Omental fat pad (tissue), 4 donors: ENCODE measurements around the gene UBE2E2. TPM values are rescaled to one million over a fixed set of nuclear protein-coding genes. Genes with fewer than 3 reads are reported as not detected.

ENCODE experiments used
- ATAC-seq: fragments of 150-250 bp; one replicate; pipeline ENCODE4 v1.9.1; 2016; ENCODE audit warnings: mild to moderate bottlenecking, moderate library complexity; ENCODE audit not compliant: low FRiP score
- DNase-seq: peaks from one replicate; pipeline ENCODE4 v3.0.0-alpha.2; 2019; ENCODE audit warnings: low spot score
- CTCF ChIP-seq, 3 donors: fragments of 450-650 bp; IDR thresholded peaks; one replicate each; pipeline ENCODE4 v1.5.1; 2016 to 2017; ENCODE audit warnings: antibody characterized with exemption in 3 of 3, mild to moderate bottlenecking in 3 of 3, moderate library complexity in 2 of 3
- total RNA-seq, 4 donors: library from RNA; depleted of rRNA; stranded (reverse); fragments of >200 nt; gene quantifications; one replicate each; pipeline ENCODE4 v1.1.0, GENCODE V29; 2016

The UBE2E2 gene
- total RNA-seq, 4 donors from 2014 or later, result 25.9 to 93.4 (median 73.9) TPM

DNA sequence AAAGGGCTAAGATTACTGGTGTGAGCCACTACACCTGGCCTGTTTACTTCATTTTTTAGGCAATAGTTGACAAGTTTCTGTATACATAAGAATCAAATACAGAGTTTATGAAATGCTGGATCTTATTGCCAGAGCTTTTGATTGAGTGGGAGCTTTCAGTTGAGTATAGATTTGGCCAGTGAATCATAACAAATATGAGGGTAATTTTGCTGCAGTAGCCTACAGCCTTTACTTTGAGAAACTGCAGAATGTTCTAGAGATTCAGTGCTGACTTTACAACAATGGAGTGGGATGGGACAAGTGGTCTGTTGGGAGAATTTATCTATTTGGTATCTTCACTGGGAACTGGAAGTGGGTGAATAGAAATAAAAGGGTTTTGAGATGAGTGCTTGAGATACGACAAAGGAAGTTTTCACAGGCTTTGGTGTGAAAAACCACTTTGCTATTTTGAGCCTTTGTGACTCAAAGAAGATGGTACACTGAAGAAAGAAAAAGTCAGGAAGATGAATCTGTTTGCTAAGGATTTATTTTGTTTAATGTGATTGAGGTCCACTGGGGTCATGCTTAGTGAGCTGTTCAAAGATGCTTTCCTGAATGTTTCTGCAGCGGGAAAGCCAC is 227.8 kb downstream of the UBE2E2 start:
- ATAC-seq (no peak), DNase-seq (no peak)
- no peak for TF ChIP-seq CTCF (IDR thresholded peaks at IDR 0.05)

DNA sequence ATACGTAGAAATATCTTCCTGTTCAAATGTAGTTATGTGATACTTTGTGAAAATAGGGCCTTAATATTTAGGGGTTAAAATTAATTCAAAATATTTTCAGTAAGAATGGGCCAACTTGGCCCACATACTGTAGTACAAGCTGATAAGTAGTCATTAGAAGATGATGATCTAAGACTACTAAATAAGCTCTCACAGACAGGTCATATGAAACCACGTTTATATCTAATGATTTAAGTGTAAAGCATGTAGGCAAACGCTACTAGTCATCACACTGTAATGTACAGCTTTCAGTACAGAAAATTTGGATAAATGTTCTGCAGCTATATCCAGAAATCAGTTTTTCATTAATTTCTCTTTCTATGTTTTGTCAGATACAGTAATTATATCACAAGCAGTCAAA is 228.6 kb downstream of the UBE2E2 start:
- no peak for TF ChIP-seq CTCF (IDR thresholded peaks at IDR 0.05)
- DNase-seq, result no peak
- ATAC-seq, result no peak

GRCh38 chr3:23435318-23435717 is 232.2 kb downstream of the UBE2E2 start:
- DNase-seq (no peak), ATAC-seq (no peak)
- no peak for TF ChIP-seq CTCF (IDR thresholded peaks at IDR 0.05)

DNA sequence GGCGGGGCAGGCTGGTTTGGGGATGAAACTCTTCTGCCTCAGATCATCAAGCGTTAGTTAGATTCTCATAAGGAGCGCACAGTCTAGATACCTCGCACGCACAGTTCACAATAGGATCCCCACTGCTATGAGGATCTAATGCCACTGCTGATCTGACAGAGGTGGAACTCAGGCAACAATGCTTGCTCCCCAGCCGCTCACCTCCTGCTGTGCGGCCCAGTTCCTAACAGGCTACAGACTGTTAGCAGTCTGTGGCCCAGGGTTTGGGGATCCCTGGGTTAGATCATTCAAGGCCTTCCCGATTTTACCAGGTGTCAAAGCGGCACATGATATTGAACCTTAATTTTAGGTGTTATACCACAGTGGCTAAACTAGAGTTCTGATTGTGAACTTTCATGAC is 232.8 kb downstream of the UBE2E2 start:
- TF ChIP-seq CTCF (IDR thresholded peaks at IDR 0.05), result no peak
- ATAC-seq (no peak), DNase-seq (no peak)

DNA sequence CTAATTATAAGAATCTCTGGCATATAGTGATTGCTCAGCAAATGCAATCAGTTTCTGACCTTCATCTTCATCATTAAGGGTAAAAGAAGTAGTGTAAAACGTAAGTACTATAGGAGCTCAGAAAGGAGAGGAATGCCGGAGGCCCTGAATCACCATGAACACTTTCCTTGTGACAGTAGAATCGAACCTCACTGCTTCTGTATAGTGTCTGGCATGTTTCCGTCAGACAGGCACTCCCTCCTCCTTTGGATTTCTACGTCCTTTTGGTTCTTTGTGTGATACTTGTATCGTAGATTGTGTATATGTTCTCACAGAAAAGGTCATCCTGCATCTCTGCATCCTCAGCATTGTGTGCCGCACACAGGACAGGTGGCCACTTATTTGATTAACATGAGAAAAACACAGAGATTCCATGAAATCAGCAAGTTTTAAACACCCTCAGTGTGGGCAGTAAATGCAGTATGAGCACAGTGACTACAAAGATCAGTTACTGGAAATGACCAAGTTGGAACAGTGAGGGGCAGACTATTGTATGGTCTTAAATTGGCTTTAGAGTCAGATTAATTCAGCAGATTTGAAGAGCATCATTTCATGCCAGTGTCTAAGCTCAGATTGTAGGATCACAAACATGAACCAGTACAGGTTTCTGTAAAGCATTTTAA is 234.5 kb downstream of the UBE2E2 start:
- ATAC-seq (no peak), DNase-seq (no peak)
- TF ChIP-seq CTCF (IDR thresholded peaks at IDR 0.05), result no peak

GRCh38 chr3:23438657-23439056 is 235.5 kb downstream of the UBE2E2 start:
- no peak for TF ChIP-seq CTCF (IDR thresholded peaks at IDR 0.05)
- DNase-seq (no peak), ATAC-seq (no peak)

DNA sequence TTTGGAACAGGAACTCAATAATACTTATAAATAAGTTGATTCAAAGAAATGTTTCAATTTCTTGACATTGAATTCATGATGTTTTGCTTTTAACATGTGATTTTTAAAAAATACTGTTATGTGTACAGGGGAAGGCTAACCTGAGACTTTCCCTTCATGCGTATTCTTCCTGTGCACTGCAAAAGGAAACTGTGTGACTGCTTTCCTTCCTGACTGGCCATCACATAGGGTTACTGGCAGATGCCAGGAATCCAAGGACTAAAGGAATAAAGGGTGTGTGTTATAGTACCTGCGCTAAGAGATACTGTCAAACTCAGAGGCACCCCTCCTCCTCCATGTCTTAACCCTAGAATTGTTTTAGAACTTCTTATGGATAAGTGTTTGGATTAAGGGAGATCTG is 236.0 kb downstream of the UBE2E2 start:
- no peak for TF ChIP-seq CTCF (IDR thresholded peaks at IDR 0.05)
- ATAC-seq, result peak; percentile 35
- no peak for DNase-seq
